Measurements from ENCODE around the gene RAI1. TPM values are rescaled to one million over a fixed set of nuclear protein-coding genes. Genes with fewer than 3 reads are reported as not detected.

RAI1 gene
- total and polyA plus RNA-seq, 2 experiments from 2014 or later, result 0.87 to 0.89 TPM

- ATAC-seq (no peak), DNase-seq (ENCODE audit: low spot score) (no peak)
- H3K27ac Mint-ChIP-seq, result no peak overlapping the region
Observed at GRCh38 chr17:17708295-17708694, 27.0 kb downstream of the RAI1 start.

More at GRCh38 chr17:17708295-17708694, 27.0 kb downstream of the RAI1 start:
- Histone ChIP-seq H4K20me1 (replicated peaks; ENCODE audit: insufficient read depth) (no peaks in the 10 kb centered on the region; the same call in 1 of the 2 replicates), H3K27ac (ENCODE audit: low read depth) (no peak overlapping the region), H3K4me3 (no peak overlapping the region), H3F3A (replicated peaks; ENCODE audit: low read depth) (no peaks in the 10 kb centered on the region), H3K36me3 (ENCODE audit: insufficient read depth) (no peaks in the 10 kb centered on the region), H3K4me1 (ENCODE audit: insufficient read depth) (peaks cover 19% of the 10 kb centered on the region; the same call in 1 of the 2 replicates), H3K4me2 (no peak overlapping the region), H3K9me2 (ENCODE audit: insufficient read depth) (no peaks in the 10 kb centered on the region), H3K79me2 (replicated peaks; ENCODE audit: insufficient read depth) (no peaks in the 10 kb centered on the region), H2AFZ (no peak overlapping the region), H3K27me3 (ENCODE audit: insufficient read depth) (peaks cover 100% of the 10 kb centered on the region)
- Mint-ChIP-seq H3K4me1 (peaks cover 36% of the 10 kb centered on the region), H3K4me3 (no peak overlapping the region), H3K9me3 (no peaks in the 10 kb centered on the region; the same call in 2 of the 3 replicates), H3K36me3 (ENCODE audit: low read depth) (no peaks in the 10 kb centered on the region), H3K27me3 (ENCODE audit: insufficient read depth, low read depth, poor library complexity) (peaks cover 58% of the 10 kb centered on the region)
- TF ChIP-seq JUNB (IDR thresholded peaks at IDR 0.05; ENCODE audit: unreplicated experiment) (no peak), EZH2 (IDR thresholded peaks at IDR 0.05; ENCODE audit: low read depth, unreplicated experiment) (no peak), REST (IDR thresholded peaks at IDR 0.05; ENCODE audit: unreplicated experiment) (no peak), POLR2AphosphoS5 (IDR thresholded peaks at IDR 0.05; ENCODE audit: low read depth) (no peak), CREB1 (CRISPR knock-in tag; IDR thresholded peaks at IDR 0.05; ENCODE audit: low read depth) (no peak), ETS1 (IDR thresholded peaks at IDR 0.05) (no peak), NANOG (IDR thresholded peaks at IDR 0.05; ENCODE audit: borderline replicate concordance) (no peak), ZNF331 (CRISPR knock-in tag; IDR thresholded peaks at IDR 0.05; ENCODE audit: low read depth) (no peak), ZNF114 (CRISPR knock-in tag; IDR thresholded peaks at IDR 0.05) (no peak), EZH2phosphoT487 (IDR thresholded peaks at IDR 0.05; ENCODE audit: unreplicated experiment) (no peak), CTCF (conservative IDR thresholded peaks at IDR 0.05; ENCODE audit: low read depth in 2 of 2) (no peak), STAT1 (IDR thresholded peaks at IDR 0.05; ENCODE audit: unreplicated experiment) (no peak), ZNF462 (CRISPR knock-in tag; IDR thresholded peaks at IDR 0.05) (no peak)

Data from GM23338 (cell line).